ENCODE measurements around the gene NCAM2. TPM values are rescaled to one million over a fixed set of nuclear protein-coding genes. Genes with fewer than 3 reads are reported as not detected.

NCAM2 gene
- total RNA-seq, 1 donor from 2014 or later: 41.2 TPM

DNA sequence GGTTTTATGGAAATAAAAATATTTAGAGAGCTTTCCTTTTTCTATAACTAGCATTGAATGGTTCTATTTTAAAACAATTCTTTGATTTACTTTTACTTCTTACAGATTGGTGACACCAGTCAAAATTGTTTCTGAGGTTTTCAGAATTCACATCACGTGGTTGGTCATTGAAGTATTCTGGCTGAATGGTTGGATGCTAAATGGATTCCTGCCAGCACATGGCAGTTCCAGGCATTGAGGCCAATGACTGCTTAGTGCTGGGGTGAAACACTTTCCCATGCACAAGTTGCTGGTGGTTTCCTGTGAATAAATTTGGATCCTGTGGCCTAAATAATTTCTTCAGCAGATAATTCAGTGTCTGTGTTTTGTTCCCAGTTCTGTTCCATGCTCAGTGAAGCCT, 20.6 kb downstream of the NCAM2 start:
- no peak for DNase-seq (ENCODE audit: low spot score)
- ATAC-seq: no peak
- intact Hi-C loops (cut with DNase I): no loop called here

DNA sequence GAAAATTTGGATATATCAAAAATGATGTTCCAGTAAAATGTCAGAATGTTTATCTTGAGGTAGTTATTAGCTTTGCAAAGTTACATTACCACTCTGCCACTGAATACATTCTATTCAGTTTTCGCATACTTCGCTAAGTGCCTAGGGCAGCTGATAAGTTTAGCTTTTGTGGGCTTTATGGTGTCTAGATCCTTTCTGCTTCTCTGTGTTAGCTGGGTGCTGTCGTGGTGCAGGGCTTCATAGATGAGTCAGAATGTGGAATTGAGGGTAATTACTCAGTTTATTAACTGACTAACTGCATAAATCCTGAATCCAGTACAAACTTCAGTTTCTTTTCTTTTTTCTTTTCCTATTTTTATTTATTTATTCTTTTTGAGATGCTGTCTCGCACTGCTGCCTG, 21.5 kb downstream of the NCAM2 start:
- no peak for ATAC-seq
- intact Hi-C loops (cut with DNase I): no loop called here
- no peak for DNase-seq (ENCODE audit: low spot score)

DNA sequence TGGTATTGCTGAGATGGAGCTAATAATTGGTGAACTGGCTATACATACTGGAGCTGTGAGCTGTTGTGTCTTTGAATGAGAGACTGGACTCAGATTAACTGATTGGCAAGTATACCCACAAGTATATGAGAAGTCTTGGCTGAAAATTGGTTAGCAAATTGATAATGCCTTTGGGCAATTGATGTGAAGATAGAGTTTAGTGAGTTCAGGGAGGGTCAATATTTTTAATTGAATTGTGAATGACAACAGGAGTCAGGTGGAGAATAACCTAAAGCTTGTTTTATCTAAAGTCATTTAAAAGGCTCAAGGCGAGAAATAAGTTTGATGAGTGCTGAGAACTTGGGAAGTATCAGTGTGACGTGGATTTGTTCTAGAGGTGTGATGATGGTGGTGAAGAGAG, 27.5 kb downstream of the NCAM2 start:
- intact Hi-C loops (cut with DNase I): no loop called here
- ATAC-seq (no peak), DNase-seq (ENCODE audit: low spot score) (no peak)

DNA sequence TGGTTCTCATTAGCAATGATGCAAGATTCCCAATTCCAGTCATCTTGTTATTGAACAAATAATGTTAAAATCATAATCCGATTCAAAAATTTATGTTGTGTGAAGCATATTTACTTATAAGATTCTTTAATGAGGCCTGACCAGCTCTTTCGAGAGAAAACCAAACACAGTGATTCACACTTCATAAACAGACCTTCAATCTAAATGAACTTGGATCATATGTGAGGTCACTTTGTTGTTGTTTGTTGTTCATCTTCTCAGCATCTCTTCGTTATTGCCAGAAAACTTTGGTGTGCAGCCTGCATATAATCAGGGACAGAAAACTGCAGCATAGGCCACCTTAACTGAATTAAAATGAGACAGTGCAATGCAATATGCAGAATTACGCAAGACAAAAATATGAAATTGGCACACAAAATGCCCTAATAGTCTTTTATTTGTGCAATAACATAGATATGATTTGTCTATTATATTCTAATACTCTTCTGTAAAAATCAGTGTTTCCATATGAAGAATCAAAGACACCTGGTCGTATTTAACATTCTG, 30.1 kb downstream of the NCAM2 start:
- intact Hi-C loops (cut with DNase I): no loop called here

DNA sequence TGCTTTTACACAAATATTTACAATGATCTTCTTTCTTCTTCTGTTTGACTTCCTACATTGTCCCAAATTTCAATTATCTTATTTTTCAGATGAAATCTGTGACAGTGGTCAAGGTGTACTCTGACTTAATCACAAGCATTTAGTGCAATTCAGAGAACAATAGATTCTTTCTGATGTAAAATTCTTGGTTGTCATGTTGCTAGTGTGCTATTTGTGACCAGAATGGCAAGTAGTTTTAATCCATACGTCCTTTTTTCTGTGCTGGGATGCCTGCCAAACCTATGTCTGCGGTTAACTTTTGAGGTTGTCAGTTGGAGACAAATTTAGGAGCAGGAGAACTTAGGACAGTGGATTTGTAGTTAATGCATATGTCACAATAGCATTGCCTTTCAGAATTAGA, 31.0 kb downstream of the NCAM2 start:
- ATAC-seq (no peak), DNase-seq (ENCODE audit: low spot score) (no peak)
- intact Hi-C loops (cut with DNase I): no loop called here

More for the DNA sequence above, 30.1 kb downstream of the NCAM2 start:
- DNase-seq (ENCODE audit: low spot score) (no peak), ATAC-seq (no peak)

DNA sequence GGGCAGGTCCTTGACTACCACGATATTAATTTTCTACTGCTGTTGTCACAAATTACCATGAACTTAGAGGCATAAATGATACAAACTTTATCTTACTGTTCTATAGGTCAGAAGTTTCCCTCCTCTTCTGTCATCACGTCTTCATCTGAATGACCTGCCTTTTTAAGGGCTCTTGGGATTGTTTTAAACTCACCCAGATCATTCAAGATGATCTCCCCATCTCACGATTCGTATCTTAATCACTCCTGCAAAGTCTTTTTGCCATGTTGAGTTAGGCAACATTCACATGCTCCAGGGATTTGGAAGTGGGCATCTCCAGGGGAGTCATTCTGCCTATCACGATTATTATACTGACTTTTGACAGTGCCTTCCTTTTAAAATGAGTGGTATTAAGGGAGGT, 32.1 kb downstream of the NCAM2 start:
- DNase-seq (ENCODE audit: low spot score): no peak
- ATAC-seq: no peak
- intact Hi-C loops (cut with DNase I): no loop called here

DNA sequence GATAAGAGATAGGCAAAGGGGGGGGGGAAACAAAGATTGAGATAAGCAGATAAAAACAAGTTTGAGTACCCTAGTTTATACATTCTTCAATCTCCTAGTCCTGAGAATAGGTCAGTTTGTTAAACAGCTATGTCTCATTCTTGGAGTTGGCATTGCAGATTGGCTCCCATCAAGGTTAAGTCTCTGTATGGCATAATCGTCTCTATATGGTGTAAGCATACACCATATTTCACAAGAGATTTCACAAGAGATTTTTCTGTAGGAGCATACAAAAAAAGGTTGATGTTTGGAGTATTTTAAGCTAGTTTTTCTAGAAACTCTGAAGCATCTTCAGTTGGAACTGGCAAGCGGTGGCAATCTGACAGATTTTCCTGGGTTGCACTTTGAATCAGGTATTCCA, 35.8 kb downstream of the NCAM2 start:
- no peak for DNase-seq (ENCODE audit: low spot score)
- no peak for ATAC-seq
- intact Hi-C loops (cut with DNase I): no loop called here

DNA sequence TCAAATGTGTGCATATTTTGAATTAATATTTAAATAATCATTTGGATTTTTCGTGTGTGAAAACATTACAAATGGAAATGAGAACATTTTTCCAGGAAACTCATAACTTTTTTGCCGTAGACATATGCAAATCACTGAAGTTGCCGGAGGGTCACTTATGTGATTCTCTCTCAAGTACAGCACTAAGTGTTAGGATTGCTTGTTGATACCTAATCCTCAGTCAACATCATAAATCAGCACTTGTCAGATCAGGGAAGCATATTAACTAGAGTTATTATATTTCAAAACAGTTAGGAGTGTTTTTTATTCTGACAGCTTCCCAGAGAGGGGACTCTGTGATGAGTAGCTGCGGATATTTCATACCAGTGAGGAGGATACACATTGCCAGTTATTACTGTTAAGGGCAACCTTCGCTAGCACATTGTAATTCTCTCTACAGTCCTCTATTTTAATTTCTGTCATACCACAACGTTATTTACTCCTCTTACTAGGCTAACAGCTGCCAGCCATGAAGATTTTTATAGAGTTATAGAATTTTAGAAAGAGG, 41.5 kb downstream of the NCAM2 start:
- ATAC-seq: no peak
- intact Hi-C loops (cut with DNase I): no loop called here
- DNase-seq (ENCODE audit: low spot score): no peak

DNA sequence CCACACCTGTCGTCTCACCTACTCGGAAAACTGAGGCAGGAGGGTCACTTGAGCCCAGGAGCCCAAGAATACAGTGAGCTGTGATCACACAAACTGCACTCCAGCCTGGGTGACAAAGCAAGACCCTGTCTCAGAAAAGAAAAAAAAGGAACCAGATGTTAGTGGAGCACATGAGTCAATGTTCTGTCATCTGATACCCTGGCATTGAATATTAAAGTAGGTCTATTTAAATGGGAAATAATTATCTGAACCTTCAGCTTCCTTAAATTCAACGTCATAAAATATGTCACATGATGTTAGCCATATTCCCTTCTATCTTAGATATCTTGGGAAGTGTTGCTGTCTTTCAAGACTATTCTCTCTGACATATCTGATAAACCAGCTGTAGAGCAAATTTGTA, 47.3 kb downstream of the NCAM2 start:
- intact Hi-C loops (cut with DNase I): no loop called here
- no peak for DNase-seq (ENCODE audit: low spot score)
- ATAC-seq: no peak

DNA sequence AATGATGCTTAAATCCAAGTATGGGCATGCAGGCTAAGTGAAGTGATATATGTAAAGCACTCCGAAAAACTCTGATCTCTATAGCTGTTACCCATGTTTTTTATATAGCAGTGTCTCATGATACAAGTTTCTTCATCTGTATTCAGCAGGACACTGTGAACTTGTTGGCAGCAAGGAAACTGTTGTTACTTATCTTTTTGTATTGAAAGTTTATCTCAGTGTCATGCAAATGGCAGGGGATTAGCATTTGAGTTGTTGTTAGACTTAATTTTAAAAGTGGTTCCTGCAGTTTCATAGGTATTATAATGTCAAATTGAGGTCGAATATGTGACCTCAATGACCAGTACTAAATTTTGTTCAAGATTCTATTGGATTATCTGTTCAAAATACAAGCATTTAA, 47.9 kb downstream of the NCAM2 start:
- intact Hi-C loops (cut with DNase I): no loop called here

DNA sequence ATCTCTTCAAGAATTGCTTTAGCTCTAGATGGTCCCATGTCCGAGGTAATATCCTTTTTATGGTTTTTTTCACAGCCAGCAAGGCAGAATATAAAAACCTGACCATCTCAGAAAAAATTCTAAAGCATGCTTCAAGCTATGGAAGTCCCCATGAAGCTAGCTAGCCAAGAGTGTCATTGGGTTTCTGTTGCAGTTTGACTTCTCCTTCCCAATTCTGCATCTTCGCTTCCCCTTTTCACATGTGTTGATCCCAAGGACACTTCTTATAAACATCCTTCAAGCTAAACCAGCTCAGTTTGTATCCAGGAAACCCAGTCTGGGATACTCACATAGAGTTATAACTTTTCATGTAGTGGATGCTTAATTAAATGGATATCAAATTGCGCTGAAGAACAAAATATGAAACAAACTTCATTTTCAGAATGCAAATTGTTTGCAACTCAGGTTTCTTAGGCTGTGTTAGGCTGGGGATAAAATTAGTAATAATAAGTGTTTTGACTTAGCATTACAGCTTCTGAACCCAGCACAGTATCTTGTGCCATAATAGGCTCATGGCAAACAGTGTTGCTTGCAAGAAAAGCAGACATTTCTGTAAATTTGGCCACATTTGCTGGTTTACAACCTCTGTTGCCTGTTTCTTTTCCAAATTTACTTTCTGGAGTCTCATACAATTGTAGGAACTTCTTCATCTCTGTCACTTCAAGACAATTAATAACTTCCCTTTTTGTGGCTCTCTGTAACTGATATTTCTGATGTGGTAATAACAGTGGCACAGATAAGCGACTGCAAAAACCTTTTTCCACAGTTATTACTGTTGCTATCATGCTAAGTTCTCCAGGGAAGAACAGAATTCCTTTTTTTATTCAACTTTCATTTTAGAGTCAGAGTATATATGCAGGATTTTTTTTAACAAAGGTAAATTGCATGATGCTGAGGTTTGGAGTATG, 53.2 kb downstream of the NCAM2 start:
- intact Hi-C loops (cut with DNase I): no loop called here

More for the DNA sequence above, 47.9 kb downstream of the NCAM2 start:
- ATAC-seq (no peak), DNase-seq (ENCODE audit: low spot score) (no peak)

DNA sequence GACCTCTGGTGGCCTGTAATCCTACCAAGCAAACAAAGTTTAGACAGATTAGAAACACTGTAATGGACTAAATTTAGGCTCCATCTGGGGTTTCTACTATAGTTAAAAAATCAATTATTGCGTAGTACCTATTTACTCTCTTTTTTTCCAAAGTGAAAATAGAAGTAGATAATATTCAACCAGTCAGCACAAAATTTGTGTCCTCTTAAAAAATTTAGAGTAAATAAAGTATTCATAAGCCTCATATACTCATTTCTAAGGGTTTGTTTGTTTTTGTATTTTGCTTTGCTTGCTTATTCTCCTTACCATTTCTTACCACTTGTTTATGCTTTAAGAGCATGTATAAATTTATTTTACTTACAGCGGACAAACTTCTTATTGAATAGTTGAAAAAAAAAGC, 54.5 kb downstream of the NCAM2 start:
- intact Hi-C loops (cut with DNase I): no loop called here
- DNase-seq (ENCODE audit: low spot score) (no peak), ATAC-seq (no peak)

More for the DNA sequence above, 53.2 kb downstream of the NCAM2 start:
- DNase-seq (ENCODE audit: low spot score) (no peak), ATAC-seq (peak; percentile 20)

DNA sequence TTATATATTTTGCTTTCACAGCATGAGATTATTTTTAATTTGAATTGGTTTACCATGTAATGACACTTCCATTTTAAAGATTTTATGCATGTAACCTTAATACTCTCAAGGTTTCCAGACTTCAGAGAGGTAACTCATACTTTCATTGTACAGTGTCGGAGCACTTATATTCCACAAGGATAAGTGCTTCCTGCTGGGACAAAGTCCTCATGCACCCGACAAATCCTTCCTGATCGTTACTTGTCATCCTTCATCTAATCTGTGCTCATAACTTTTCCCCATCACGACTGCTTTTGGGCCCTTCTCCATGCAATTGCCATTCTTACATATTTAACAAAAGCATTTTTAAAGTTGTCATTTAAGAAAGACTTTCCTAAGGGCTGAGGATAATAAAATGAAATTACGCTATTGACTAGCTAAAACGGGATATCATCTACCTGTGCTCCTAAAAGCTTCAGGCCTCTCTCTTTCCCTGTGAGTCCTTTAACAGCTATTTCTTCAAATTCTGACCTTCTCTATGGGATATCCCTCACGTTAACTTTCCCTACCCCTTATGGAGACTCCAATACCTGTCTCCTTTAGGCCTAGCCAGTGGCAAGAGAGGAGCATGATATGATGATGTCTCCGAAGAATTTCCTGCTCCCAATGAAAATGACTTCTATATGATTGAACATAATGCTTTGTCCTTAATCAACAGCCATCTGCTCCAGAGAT, 59.3 kb downstream of the NCAM2 start:
- intact Hi-C loops (cut with DNase I): no loop called here
- DNase-seq (ENCODE audit: low spot score): no peak
- no peak for ATAC-seq

DNA sequence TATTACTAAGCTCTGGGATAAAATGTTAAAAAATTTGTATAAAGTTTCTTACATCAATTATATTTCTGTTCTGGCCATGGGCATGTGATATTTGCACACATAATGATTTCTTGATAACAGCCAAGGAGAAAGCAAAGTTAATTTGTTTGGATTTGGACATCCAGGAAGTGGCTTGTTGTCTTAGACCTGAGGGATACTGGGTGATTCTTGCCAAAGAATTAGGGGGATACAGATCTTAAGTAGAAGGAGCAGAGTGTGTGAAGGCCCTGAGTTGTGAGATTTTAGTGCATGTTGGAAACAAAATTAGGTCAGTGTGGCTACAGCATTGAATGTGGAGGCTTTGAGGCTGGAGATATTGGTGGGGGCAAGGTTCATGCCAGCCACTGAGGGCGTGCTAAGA, 65.6 kb downstream of the NCAM2 start:
- DNase-seq (ENCODE audit: low spot score) (no peak), ATAC-seq (no peak)
- intact Hi-C loops (cut with DNase I): no loop called here

DNA sequence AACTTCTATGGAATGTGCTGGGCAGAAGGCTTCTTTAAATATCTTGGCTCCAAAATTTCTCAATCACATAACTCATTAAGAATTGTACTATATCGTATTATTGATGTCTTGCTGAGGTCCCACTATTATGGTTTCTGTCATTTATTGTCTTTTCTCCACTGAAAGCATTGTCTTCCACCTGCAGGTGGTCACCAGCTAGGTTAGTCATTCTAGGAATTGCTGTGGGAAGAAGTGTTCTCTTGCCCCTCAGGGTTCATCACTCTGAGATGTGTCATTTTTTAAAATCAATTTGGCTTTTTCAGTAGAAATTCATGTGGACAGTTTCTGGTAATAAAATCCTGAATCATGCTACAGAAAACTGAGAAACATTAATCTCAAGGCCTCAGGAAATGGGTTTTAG, 66.1 kb downstream of the NCAM2 start:
- DNase-seq (ENCODE audit: low spot score) (no peak), ATAC-seq (no peak)
- intact Hi-C loops (cut with DNase I): no loop called here

DNA sequence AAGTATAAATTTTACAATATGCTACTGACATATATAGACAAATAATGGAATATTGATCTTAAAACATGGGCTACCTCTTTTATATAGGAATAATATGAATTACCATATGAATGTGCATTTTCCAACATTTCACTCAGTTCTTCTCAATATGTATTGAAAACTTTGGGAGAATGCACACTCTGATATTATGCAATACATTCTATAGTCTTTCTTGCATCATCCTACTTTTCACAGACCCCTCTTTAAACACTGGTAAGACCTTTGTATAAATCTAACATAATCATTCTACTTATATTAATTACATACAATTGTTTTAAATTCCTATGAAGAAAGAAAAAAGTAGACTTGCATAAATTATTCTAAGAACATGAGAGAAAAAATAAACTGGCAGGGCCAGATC, 69.2 kb downstream of the NCAM2 start:
- ATAC-seq (no peak), DNase-seq (ENCODE audit: low spot score) (no peak)
- intact Hi-C loops (cut with DNase I): no loop called here

DNA sequence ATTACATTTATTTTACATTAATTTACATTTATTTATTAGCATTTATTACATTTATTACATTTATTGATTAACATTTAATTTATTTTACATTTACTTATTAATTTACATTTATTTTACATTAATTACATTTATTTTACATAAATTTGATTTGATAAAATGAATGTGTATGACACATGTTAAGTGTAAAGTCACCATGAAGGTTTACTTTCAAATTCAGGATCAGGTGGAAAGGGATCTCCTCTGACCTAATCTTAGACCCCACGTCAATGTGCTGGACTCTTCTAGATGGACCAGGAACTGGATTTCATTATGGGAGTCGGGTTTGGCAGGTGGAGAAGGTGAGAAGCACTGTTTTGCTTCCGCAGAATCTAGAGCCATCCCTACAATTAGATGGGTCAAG, 76.1 kb downstream of the NCAM2 start:
- no peak for DNase-seq (ENCODE audit: low spot score)
- no peak for ATAC-seq
- intact Hi-C loops (cut with DNase I): no loop called here

DNA sequence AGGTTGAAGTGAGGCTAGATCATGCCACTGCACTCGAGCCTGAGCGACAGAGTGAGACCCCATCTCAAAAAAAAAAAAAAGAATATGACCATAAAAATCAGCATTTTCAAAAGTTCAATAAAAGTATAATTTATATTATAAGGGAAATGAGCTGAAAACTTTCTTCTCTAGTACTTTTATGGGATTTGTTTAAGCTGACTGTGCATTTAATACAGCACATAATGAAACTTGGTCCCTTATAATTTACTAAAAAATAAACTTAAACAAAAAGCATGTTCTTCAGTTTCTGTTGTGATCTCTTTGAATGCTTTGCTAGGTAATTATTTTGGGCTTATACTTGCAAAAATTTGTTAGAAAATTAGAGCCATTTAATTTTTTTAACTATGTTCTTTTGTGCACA, 77.8 kb downstream of the NCAM2 start:
- DNase-seq (ENCODE audit: low spot score) (no peak), ATAC-seq (no peak)
- intact Hi-C loops (cut with DNase I): no loop called here

DNA sequence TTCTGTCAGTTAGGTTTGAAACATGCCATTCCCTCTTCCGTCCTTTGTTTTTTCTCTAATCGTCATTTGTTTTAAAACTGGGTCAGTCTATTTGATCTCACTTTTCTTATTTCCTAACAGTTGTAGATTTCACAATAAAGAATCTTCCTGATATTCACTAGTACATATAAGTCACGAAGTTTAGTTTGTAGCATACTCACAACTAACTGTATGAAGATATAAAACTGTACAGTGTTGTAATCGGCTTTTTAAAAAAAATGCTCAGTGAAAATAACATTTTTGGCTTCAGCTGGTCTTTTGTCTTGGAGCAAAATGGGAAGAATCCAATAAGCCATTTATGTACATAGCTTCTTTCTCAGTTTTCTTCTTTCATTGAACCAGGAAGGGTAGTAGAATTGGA, 78.3 kb downstream of the NCAM2 start:
- ATAC-seq: no peak
- intact Hi-C loops (cut with DNase I): no loop called here
- DNase-seq (ENCODE audit: low spot score): no peak

DNA sequence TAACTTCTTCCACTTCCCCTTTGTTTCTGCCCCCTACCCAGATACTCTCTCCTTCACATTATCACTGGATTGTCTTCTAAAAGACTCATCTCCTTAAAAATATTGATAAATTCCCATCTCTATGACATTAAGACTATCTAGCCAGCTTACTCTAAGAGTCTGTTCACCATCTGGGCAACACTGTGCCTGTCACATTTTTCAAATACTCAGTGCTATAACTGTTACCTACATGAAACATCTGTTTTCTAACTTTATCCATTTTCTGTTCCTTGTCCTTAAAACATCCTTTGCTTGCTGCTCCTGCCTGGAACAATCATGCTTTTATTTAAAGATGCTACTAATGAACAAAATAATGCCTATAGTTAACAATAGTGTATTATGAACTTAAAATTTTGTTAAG, 81.4 kb downstream of the NCAM2 start:
- ATAC-seq (no peak), DNase-seq (ENCODE audit: low spot score) (no peak)
- intact Hi-C loops (cut with DNase I): no loop called here
